Measurements from ENCODE around the gene SERPINB7.
"Not testable (repeated sequence)": the region's sequence is repeated elsewhere in the genome, so short reads cannot be mapped to it uniquely, and the experiment has no call there.

SERPINB7 gene, protein sequence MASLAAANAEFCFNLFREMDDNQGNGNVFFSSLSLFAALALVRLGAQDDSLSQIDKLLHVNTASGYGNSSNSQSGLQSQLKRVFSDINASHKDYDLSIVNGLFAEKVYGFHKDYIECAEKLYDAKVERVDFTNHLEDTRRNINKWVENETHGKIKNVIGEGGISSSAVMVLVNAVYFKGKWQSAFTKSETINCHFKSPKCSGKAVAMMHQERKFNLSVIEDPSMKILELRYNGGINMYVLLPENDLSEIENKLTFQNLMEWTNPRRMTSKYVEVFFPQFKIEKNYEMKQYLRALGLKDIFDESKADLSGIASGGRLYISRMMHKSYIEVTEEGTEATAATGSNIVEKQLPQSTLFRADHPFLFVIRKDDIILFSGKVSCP

DNA sequence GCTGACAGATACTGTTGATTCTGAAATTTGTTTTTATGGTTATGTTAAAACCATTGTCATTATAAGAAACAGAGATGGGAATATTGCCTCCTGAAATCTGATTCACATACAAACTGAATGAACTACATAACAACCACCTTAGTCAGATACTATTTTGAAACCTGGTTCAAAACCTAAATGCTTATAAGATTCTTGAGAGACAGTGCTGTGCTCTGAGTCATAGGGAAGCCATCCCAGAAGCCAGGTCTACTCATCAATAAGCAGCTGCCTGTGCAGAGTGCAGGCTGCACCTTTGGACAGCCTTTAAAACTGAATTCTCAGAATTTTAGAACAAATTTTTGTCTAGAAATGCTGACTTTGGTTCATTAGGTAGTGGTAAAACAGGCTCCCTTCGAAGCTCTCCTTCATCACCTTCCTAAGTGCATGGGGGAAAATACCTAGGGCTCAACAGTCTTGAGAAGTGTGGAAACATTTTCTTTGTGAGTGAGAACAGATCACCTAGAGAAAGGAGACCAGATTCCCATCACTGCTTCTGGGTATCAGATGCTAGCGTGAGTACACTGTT, at the start of gene SERPINB7:
TSS of gene SERPINB7 (plus strand) at position 253 of the 565 bp plus-strand sequence. CDS start 6,955 bp downstream, outside the sequence.
- DNase-seq: no peak

DNA sequence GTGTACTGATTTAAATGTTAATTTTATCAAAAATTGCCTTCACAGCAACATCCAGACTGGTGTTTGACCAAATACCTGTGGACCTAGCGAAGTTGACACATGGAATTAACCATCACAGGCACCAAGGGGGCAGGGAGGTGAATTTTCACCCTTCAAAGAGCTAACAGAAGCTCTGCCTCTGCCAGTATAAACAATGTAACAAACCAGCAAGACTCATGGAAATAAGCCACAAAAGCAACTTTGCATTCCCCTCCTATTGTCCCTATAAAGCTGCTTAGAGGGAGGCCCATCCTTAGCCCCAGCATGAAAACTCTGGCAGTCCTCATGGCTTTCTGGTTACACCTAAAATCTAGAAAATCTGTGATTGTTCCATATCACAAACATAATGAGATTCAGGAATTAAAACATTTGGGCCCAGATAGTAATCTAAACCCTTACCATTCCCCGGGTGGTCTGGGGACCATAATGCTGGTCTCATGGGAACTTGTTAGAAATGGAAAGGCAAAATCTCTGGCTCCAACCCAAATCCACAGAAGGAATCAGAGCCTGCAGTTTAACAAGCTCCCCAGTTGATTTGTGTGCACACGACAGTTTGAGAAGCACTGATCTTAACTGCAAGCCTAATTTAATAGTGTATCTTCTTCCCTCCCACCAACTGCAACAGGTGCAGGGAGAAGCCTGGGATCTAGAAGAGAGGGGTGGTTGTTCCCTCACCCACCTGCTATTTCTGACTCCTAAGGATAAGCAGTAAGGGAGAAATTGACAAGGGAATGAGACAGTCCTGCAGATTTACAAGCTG, 49.3 kb upstream of the SERPINB7 start:
- no peak for DNase-seq

DNA sequence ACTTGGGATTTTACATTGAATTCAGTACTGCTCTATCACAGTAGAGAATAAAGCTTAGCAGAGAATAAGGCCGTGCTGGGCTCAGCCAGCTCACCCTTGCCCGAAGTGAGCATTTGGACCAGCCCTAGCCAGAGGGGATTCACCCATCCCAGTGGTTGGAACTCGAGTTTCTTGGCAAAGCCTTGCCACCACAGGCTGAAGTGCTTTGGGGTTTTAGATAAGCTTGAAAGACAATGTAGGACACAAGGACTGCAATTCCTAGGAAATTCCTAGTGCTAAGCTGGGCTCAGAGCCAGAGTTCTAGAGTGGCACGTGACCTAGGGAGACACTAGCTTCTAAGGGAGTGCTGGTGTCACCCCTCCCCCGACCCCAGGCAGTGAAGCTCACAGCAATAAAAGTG, 44.4 kb upstream of the SERPINB7 start:
- DNase-seq: no peak

DNA sequence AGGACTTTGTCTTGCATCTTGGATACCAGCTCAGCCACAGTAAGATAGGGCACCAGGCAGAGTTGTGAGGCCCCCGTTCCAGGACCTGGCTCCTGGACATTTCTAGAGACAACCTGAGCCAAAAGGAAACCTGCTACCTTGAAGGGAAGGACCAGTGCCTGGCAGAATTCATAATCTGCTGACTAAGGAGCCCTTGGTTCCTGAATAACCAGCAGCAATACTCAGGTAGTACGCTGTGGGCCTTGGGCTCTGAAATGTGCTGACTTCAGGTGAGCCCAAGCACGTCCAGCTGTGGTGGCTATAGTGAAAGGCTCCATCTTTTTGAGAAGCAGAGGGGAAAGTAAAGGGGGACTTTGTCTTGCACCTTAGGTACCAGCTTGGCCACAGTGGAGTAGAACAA, 44.0 kb upstream of the SERPINB7 start:
- DNase-seq: no peak

DNA sequence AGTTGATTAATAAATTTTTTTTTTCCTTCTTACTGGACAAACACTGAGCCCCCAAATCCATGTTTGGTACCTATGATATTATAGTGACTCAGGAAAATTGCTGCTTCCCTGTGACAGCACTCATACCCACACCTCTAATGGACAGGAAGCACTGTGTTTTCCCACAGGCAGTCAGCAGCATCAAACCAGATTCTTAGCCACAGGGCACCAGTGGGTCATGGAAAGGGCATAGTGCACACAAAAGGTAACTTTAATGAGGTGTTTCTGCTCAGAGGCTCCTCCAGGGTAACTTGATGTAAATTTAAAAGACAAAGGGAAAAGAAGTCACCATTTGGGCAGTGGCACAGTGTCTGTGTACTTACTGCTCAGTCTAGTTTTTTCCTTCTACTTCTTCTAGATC, 38.3 kb upstream of the SERPINB7 start:
- DNase-seq: no peak

DNA sequence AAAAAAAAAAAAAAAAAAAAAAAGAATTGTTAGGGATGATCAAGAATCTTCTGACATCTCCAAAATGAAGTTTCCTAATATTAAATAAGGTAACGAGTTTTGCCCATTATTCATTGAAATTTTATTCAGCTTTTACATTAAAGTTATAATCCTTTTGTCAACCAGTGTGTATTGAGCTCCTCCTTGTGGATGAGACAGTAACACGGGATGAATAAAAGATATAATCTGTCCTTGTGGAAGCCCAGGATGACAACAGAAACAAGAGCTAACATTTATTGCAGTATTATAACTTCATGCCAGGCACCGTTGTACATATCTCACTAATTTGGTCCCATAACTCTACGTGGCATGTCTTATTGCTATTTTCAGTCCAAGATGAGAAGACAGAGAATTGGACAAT, 33.4 kb upstream of the SERPINB7 start:
- no peak for DNase-seq

DNA sequence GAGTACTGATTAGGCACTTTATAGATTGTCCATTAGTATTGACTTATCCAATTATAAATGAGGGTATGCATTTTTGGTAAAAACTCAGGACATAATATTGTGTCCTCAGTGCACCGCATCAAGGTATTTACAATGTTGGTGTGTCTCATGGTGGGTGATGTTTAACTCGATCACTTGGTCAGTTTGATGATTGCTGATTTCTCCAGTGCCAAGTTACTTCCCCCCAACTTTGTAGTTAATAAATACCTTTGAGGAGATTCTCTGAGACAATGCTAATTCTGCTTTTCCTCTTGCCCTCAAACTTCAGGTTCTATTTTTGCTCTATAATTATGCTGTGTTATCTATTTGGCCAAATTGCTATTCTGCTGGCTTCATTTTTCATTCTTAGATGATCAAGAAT, 28.2 kb upstream of the SERPINB7 start:
- no peak for DNase-seq

DNA sequence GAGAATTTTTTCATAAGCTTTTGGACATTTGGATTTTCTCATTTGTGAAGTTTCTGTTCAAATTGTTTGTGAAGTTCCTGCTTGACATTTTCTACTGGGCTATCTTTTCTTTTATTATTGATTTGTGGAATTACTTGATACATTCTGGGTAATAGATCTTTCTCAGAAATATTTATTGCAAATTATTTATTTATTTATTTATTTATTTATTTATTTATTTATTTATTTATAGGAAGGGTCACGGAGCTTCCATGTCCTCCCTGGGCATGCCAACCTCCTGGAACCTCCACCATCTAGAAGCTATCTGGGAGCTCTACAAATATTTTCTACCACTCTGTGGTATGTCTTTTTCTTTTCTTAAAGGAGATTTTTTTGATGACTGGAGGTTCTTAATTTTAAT, 25.7 kb upstream of the SERPINB7 start:
- no peak for DNase-seq

DNA sequence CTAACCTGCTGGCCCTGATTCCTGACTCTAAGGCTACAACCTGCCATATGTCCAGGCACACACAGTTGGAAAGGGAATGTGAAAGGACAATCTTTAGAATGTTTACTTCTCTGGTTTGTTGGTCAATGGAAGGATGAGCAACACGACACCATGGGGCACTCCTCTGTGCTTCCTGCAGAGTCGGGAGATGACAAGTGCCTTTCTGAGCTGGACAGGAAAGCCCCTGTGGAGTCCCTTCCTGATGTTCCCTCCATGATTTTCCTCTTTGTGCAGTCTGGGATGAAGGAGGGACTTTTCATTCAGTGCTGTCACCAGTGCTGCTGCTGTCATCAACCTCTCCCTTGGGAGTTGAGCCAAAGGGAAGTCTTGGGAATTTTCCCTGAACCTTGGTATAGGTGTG, 22.6 kb upstream of the SERPINB7 start:
- no peak for DNase-seq

DNA sequence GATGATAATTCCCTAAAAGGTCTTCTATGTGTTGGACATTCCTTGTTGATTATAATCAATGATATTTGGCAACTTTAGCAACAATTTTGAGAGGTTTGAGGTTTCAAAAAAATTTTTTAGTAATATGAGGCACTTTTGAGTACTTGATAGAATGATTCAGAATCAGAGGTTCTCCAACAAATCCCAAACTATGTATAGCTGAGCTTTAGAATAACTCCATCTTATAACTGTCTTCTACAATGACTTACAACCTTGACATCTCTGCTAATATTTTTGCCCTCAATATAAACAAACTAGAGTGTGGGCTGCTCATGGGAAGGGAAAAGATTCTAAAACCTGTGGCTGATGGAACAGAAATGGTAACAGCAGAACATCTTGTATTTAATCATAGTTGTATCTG, 21.5 kb upstream of the SERPINB7 start:
- no peak for DNase-seq

DNA sequence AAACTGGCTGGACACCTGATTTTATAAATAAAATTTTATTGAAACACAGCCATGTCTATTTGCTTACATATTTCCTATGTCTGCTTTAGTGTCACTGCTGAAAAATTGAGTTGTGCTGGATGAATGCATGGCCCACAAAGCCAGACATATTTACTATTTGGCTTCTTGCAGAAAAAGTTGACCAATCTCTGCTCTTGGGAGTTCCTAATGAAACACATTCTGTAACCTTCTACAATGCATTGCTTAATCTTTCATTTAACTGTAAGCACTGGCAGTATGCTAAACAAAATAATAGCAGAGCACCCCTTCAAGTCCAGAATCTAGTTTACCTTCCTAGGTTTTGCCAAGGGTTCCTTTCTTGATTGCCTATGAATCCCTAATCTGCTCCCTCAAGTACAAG, 17.7 kb upstream of the SERPINB7 start:
- no peak for DNase-seq

DNA sequence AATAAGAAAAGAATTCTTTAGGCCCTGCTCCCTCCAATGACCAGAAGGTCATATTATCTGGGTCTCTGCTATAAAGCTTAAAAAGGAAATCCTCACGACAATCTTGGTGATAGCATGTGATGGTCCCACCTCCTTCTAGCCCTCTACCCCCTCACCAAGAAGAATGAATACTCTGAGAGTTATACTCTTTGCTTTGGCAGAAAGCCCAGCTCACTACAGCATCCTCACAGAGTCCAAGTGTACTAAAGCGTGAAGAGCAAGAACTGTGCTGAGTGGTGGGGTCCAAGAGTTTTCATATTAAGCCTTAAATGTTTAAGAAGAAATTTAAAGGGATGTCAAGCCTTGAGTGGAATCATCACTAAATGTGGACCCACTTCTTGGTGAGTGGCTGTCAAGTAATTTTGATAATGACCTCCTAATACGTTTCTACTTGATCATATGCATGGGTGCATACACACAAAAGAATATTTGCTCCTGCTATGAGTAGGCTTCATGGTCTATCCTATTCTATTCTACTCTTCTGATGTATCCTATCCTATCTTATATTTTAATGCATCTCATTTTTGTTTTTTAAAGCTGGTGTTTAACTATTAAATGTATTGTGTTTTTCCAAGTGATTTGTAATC, 16.5 kb upstream of the SERPINB7 start:
- DNase-seq: no peak

DNA sequence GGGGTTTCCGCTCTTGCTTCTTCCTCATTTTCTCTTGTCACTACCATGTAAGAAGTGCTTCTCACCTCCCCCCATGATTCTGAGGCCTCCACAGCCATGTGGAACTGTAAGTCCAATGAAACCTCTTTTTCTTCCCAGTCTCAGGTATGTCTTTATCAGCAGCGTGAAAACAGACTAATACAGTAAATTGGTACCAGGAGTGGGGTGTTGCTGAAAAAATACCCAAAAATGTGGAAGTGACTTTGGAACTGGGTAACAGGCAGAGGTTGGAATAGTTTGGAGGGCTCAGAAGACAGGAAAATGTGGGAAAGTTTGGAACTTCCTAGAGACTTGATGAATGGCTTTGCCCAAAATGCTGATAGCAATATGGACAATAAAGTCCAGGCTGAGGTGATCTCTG, 15.4 kb upstream of the SERPINB7 start:
- DNase-seq: not testable (repeated sequence)

DNA sequence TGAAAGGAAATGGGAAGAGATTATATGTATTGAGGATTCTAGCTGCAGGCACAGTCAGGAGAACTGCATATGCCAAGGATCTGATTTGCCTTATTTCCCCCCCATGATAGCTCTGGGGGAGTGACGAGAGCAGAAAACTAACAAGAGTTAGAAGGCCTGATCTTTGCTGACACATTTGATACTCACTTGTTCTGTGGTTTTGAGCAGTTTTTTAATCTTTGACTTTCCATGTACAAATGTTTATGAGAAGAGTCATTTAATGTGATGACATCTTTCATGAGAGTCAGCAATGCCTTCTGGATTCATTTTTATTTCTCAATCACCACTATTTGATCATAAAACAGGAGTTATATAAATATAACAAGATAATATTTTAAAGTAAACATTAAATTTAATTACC, 12.7 kb upstream of the SERPINB7 start:
- no peak for DNase-seq

DNA sequence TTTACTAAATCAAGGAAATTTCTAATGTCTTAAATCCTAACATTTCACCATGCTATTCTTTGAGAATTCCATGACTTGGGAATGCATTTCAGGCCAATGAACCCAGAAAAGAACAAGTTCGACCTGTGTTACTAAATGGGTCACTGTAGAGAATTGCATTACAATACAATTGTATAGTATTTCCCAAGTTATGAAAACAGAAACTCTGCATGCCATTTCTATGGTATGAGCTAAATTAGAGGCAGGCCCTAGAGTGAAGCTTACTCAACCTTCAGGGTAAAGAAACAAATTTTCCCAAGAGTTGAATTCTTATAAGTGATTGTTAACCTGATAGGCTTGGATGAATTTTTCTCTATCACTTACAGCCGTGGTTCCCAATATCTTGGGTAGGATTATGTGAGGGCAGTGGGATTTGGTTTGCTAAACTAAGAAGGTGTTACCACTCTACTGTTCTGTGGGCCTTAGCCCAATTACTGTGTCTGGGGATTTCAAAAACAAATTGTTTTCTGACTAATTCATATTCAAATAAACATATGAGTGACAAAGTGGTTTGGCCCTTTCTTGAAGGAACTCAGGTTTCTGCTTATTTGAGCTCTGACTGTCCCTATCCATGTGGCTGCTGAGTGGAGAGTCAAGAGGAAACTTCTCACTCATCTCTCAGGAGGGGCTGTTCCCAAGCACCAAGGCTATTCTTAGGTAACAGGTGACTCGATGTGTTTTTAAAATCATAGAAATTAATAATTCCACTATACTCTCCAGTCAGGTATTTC, 11.2 kb upstream of the SERPINB7 start:
- DNase-seq: no peak

DNA sequence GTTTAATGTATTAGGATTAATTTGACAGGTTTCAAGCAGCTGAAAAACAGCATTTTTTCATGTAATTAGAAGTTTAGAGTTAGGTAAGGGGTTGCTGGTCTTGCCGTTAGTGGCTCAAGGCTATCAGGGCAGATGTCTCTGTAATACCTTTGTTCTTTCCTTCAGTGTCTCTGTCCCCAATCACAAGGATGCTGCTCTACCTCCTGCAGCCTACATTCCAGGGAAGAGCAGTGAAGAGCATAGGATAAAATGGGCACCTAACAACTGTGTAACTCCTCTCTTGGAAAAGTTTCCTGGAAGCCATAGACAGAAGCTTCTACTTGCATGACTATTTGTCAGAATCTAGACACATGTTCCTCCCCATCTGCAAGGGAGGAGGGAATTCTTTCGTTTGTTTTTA, 9.4 kb upstream of the SERPINB7 start:
- no peak for DNase-seq

DNA sequence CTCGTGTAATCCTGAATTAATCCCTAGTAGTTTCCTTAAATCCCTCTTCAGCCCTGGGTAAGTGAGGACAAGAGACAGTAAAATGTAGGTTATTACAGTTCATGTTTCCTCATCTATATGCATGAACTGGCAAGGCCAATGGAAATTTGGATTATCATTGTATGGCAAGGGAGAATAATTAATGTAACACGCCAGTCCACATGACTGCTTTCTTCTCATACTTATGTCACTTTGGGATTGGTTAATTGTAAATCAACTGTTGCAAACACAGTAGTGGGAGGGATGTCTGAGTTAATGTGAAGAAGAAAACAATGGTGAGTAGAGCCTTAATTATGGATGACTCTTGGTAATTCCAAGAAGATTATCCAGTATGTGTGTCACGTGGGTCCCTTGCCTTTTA, 1.7 kb upstream of the SERPINB7 start:
- DNase-seq: no peak

DNA sequence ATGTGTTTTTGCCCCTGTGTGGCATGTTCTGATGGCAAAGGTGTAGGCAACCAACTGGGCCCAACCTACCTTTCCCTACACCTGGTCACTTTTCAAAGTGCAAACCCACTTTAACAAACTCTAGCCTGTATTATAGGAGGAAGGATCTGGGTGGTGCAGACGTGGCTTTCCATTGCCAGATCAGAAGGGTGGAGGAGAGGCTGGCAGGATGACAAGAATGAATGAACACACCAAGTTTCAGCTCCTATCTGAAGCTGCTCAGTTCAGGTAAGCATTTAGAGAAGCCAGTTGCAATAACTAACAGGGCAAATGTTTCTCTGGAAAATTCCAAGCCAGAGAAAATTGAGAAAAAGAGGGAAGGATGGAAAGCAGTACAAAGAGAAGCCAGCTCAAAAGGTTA, 707 bp upstream of the SERPINB7 start:
- no peak for DNase-seq

DNA sequence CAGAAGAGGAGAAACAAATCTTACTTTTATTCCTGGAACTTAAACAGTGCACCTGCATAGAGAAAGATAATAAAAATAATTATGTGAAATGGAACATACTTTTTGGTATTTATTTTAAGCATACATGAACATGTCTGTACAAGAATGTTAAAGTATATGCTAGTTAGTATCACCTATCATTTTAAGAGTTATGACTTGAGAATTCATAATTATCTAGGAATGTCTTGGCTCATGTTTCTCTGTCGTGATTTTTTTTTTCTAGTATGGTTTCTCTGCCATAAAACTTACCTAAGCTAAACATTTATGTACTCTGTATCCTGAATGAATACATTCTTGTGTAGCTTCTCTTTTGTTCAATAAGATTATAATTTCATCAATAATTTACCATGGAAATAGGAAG, 4.2 kb downstream of the SERPINB7 start:
- no peak for DNase-seq

DNA sequence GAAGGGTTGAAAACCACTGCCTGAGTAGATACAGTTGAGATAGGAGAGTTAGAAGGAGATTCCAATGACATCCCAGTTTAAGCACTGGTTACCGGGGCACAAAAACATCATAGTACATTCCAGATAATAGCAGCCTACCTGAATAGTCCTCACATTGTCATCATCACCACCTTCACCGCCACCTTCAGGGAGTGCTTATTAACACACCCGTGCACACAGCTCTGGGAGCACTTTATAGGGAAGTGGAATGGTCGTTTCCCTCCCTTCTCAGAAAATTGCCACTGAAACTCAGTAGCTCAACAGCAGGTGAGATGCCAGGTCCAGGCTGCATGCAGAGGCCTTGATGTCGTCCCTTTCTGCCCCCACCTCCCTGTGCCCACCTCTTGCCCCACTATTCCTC, 8.2 kb downstream of the SERPINB7 start:
- no peak for DNase-seq

DNA sequence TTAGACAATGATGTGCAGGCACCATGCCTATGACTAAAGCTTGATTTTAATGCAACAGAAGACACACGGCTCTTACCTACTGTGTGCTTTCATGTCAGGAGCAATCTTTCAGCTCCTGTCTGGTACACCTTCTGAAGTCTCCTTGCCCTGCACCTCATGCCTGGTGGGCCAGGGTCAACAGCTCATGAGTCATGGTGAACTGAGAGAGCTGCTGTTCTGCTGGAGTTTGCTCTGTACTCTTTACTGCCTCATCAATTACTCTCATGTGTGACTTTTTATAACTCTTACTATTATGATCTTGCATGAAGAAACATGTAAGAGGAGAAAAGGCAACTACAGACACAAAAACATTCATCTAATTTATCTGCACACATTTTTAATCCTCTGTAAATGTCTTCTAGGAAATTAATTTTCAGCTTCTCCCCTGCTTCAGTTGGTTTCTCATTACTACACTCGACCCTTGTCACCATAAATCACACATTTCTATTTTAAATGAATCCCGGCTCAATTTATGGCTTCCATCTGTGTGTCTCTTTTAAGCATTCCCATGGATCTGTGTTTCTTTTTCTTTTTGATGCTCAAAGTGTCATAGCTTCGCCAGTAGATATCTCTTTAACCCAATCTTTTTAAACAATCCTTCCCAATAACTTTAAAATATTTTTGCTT, 9.7 kb downstream of the SERPINB7 start:
- no peak for DNase-seq

DNA sequence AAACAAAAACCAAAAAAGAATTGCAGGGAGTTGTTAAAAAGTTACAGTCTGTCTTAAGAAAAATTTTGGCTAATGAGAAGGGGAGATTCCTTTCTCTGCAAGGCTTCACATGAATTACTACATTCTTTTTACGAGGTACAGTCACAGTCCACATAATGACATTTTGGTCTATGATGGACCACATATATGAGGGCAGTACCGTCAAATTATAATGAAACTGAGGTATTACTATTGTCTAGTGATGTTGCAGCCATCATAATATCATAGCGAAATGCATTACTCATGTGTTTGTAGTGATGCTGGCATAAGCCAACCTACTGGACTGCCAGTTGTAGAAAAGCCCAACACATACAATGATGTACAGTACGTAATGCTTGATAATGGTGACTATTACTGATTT, 12.5 kb downstream of the SERPINB7 start:
- DNase-seq: no peak
